ENCODE data around the gene ERC2.

The ERC2 gene

DNA sequence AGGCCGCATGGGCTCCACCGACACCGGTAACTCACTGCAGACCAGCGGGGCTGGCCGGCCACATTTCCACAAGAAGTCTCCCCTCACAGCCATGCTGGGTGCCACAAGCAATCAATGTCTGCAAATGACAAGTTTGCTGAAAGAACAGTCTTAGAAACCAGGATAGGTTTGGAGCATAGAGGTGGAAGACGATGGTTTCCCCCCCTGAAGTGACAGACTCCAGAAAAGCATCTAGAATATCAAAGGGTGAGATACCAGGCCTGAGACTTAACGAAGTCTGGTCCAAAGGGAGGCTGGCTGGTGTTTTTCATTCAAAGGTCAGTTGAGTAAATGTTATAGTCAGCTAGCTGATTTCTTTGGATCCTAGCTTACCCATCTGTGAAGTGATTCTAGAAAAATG, 931.1 kb downstream of the ERC2 start:
- Histone ChIP-seq H3K9me3 (ENCODE audit: insufficient read depth, low read length) (no peaks in the 10 kb centered on the region), H3K9ac (ENCODE audit: low read length) (no peak overlapping the region), H4K20me1 (ENCODE audit: low read depth, low read length) (no peaks in the 10 kb centered on the region), H3F3A (ENCODE audit: insufficient read depth) (no peaks in the 10 kb centered on the region), H3K4me3 (ENCODE audit: insufficient read depth, low read length, poor library complexity, severe bottlenecking) (no peak overlapping the region), H3K27me3 (ENCODE audit: low read length) (no peaks in the 10 kb centered on the region), H2AFZ (ENCODE audit: low read depth, low read length, severe bottlenecking) (no peak overlapping the region), H3K27ac (ENCODE audit: low read depth, low read length) (no peak overlapping the region), H3K4me2 (ENCODE audit: low read depth, low read length, poor library complexity, severe bottlenecking) (no peak overlapping the region), H3K79me2 (ENCODE audit: insufficient read depth, low read length) (no peaks in the 10 kb centered on the region), H3K9me2 (replicated peaks; ENCODE audit: insufficient read depth, low read length) (no peaks in the 10 kb centered on the region), H3K36me3 (ENCODE audit: low read length) (no peaks in the 10 kb centered on the region)
- TF ChIP-seq, protein P1, sequence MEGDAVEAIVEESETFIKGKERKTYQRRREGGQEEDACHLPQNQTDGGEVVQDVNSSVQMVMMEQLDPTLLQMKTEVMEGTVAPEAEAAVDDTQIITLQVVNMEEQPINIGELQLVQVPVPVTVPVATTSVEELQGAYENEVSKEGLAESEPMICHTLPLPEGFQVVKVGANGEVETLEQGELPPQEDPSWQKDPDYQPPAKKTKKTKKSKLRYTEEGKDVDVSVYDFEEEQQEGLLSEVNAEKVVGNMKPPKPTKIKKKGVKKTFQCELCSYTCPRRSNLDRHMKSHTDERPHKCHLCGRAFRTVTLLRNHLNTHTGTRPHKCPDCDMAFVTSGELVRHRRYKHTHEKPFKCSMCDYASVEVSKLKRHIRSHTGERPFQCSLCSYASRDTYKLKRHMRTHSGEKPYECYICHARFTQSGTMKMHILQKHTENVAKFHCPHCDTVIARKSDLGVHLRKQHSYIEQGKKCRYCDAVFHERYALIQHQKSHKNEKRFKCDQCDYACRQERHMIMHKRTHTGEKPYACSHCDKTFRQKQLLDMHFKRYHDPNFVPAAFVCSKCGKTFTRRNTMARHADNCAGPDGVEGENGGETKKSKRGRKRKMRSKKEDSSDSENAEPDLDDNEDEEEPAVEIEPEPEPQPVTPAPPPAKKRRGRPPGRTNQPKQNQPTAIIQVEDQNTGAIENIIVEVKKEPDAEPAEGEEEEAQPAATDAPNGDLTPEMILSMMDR (IDR thresholded peaks at IDR 0.05; ENCODE audit: insufficient read depth, low read length, poor library complexity, severe bottlenecking) = no peak
- TF ChIP-seq EZH2phosphoT487 (conservative IDR thresholded peaks at IDR 0.05; ENCODE audit: low read length) = no peak

DNA sequence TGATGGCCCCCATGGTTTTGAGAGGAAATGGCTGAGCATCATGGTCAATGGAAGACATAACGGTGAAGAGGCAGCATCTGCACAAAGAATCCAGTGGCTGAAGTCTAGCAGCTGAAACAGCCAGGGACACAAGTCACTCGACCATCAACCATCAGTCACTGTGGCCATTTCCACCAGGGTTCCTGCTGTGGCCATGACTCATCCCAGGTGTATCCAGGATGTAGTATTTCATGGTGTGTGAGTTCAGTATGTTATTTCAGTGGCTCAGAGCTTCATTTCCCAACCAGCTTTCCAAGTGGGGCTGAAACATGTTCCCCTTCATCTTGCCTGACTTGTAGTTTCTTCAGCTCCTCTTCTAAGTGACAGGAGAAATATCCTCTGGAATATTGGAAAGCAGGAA, 933.4 kb downstream of the ERC2 start:
- Histone ChIP-seq H3K9ac (ENCODE audit: low read length) (no peak overlapping the region), H3K36me3 (ENCODE audit: low read length) (no peaks in the 10 kb centered on the region), H3K27ac (ENCODE audit: low read depth, low read length) (no peak overlapping the region), H4K20me1 (ENCODE audit: low read depth, low read length) (no peaks in the 10 kb centered on the region), H3K9me3 (ENCODE audit: insufficient read depth, low read length) (no peaks in the 10 kb centered on the region), H3F3A (ENCODE audit: insufficient read depth) (no peaks in the 10 kb centered on the region), H3K27me3 (ENCODE audit: low read length) (no peaks in the 10 kb centered on the region), H3K4me3 (ENCODE audit: insufficient read depth, low read length, poor library complexity, severe bottlenecking) (no peak overlapping the region), H3K79me2 (ENCODE audit: insufficient read depth, low read length) (no peaks in the 10 kb centered on the region), H3K4me2 (ENCODE audit: low read depth, low read length, poor library complexity, severe bottlenecking) (no peak overlapping the region), H2AFZ (ENCODE audit: low read depth, low read length, severe bottlenecking) (no peak overlapping the region), H3K9me2 (replicated peaks; ENCODE audit: insufficient read depth, low read length) (no peaks in the 10 kb centered on the region)
- TF ChIP-seq EZH2phosphoT487 (conservative IDR thresholded peaks at IDR 0.05; ENCODE audit: low read length) = no peak
- TF ChIP-seq, protein P1 (IDR thresholded peaks at IDR 0.05; ENCODE audit: insufficient read depth, low read length, poor library complexity, severe bottlenecking) = no peak

- H3K36me3 ChIP-seq (ENCODE audit: low read length) = no peaks in the 10 kb centered on the region
- H3K9me3 ChIP-seq (ENCODE audit: insufficient read depth, low read length) = no peaks in the 10 kb centered on the region
- no peak overlapping the region for H3K4me3 ChIP-seq (ENCODE audit: insufficient read depth, low read length, poor library complexity, severe bottlenecking)
- no peaks in the 10 kb centered on the region for H3K9me2 ChIP-seq (replicated peaks; ENCODE audit: insufficient read depth, low read length)
- no peak overlapping the region for H3K9ac ChIP-seq (ENCODE audit: low read length)
- TF ChIP-seq, protein P1 (IDR thresholded peaks at IDR 0.05; ENCODE audit: insufficient read depth, low read length, poor library complexity, severe bottlenecking) = no peak
- TF ChIP-seq EZH2phosphoT487 (conservative IDR thresholded peaks at IDR 0.05; ENCODE audit: low read length) = no peak
- H3K27me3 ChIP-seq (ENCODE audit: low read length) = no peaks in the 10 kb centered on the region
- H3K79me2 ChIP-seq (ENCODE audit: insufficient read depth, low read length) = no peaks in the 10 kb centered on the region
- H3K4me2 ChIP-seq (ENCODE audit: low read depth, low read length, poor library complexity, severe bottlenecking) = no peak overlapping the region
- H3K27ac ChIP-seq (ENCODE audit: low read depth, low read length) = no peak overlapping the region
- no peaks in the 10 kb centered on the region for H4K20me1 ChIP-seq (ENCODE audit: low read depth, low read length)
- no peaks in the 10 kb centered on the region for H3F3A ChIP-seq (ENCODE audit: insufficient read depth)
- H2AFZ ChIP-seq (ENCODE audit: low read depth, low read length, severe bottlenecking) = no peak overlapping the region
Measured at GRCh38 chr3:55532806-55533205, 935.5 kb downstream of the ERC2 start.

Measured in SU-DHL-6 (cell line).